Activated T-cell treated with anti-CD3 and anti-CD28 coated beads for 24 hours (primary cell): ENCODE results near the gene CRYZ.
"Not testable (repeated sequence)": the region's sequence is repeated elsewhere in the genome, so short reads cannot be mapped to it uniquely, and the experiment has no call there.

Experiments
- DNase-seq: peaks from one replicate; pipeline ENCODE4 v3.0.0-alpha.2; 2020; ENCODE audit warnings: low read depth

CRYZ gene

GRCh38 chr1:74681449-74681848, 51.4 kb downstream of the CRYZ start:
- DNase-seq, result no peak

DNA sequence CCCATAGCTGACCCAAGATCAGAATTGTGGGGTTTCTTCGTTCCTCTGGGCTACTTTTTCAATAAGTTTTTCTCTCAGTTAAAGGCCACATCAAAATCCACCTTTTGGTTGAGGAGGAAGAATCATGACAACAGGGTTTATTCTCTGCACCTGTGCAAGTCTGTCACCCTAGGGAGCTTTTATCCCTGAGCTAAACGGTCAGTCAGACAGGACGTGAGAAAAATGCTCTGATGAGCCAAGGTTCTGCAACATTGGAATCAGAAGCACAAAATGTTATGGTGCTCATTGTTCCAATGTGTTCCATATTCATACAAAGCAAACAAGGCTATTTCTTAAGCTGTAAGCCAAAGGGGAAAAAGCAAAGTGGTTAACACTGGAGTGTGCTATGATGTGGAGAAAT, 51.8 kb downstream of the CRYZ start:
- DNase-seq, result no peak

- DNase-seq, result no peak
Measured at GRCh38 chr1:74679811-74680210, 53.0 kb downstream of the CRYZ start.

DNA sequence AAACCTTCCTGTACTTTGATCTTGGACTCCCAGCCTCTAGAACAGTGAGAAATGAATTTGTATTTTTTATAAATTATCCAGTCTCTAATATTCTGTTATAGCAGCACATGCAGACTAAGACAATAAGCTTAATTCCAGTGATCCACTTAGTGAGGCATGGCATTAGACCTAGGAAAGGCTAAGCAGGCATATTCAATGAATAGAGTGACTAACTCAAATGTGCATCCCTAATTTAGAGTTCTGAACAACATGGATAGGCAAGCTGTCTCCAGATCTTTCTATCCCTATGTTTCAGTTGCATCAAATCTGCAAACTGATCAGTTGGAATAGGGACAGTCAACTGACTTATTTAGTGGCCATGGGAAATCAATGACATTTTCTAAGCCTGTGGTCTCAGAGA, 54.9 kb downstream of the CRYZ start:
- DNase-seq, result no peak

DNA sequence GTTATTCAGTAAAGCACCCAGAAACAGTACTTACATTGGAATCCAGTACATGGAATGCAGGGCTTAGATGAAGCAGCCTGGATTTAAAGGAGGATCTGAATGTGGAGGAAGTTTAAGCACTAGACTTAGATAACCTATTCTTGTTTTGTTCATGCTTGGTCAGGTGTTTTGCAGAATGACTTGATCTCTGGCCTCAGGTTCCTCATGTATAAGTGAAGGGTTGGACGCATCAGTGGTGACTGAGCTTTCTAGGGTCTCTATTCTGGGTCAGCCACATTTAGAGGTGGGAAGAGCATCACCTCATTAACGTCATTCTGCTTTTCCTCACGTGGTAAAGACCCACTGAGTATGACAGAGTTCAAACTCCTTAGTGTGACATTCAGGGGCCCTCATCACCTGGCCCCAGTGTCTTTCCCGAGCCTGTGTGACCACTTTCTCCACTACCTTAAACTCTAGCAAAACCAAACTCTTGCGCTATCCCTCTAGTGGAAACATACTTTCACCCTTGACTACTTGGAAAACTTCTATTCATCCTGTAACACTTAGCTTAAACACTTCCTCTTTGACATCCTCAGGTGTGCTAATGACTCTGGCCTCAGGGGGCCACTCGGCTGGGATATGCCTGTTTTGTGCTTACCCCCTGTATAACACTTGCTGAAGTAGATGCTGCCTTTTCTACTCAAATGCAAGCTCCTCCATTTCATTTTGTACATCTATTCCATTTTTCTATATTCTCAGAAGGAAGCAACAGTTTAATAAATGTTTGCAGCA, 58.4 kb downstream of the CRYZ start:
- DNase-seq, result no peak

DNA sequence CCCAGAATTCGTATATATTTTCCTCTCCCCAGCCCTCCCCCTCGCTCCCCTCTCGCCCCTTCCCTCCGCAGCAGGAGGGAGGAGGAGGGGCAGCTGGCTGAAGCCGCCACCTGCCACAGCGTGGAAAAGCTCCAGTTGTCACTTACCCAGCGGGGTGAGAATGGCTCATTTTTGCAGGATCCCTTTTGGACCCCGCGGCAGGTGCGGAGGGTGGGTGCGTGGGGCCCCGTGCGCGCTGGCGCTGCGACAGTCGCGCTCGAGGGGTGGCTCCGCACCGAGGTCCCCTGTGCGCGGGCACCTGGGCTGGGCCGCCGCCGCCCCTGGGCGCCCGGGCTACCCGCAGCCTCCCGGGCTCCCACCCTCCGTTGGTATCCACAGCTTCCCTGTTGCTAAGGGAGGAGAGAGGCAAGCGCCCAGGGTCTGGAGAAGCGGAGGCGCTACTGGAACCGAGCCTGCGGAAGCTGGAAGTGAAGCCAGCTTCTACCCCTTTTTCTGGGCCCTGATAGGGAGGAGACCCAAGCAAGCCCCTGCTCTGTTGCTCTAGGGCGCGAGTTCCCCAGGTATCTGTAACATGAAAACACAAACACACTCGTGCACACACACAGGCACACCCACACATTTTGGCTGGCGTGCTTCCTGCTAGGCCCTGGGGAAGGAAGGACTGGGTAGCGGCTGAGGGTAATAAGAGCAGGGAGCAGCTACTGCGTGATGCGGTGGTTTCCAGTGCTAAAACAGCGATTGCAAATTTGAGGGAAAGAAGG, 59.3 kb downstream of the CRYZ start, which contains the start of gene ERICH3:
Gene ERICH3 (minus strand): TSS at position 442 of the 761 bp plus-strand sequence. CDS start 273 bp downstream, at position 169.
- DNase-seq, result no peak

GRCh38 chr1:74670866-74671265, 62.0 kb downstream of the CRYZ start:
- not testable (repeated sequence) for DNase-seq
